ENCODE data around the gene SYCP1.

The SYCP1 gene

GRCh38 chr1:115035652-115036051, 181.0 kb downstream of the SYCP1 start:
- H3K9me3 ChIP-seq (ENCODE audit: control insufficient read depth, insufficient read depth, low read depth, low read length): no peaks in the 10 kb centered on the region
- H3K36me3 ChIP-seq (ENCODE audit: control insufficient read depth in 2 of 2, insufficient read depth in 1 of 2, low read length in 2 of 2): no peaks in the 10 kb centered on the region
- POLR2A ChIA-PET: no interaction called here
- no peak overlapping the region for H3K4me3 ChIP-seq (ENCODE audit: low read depth, low read length)
- TF ChIP-seq PRDM6 (tag by site-specific recombination; IDR thresholded peaks at IDR 0.05): no peak
- no peak for TF ChIP-seq ZNF837 (tag by site-specific recombination; IDR thresholded peaks at IDR 0.05)
- no peak for TF ChIP-seq YY2 (tag by site-specific recombination; IDR thresholded peaks at IDR 0.05)
- TF ChIP-seq ZNF561 (tag by site-specific recombination; IDR thresholded peaks at IDR 0.05; ENCODE audit: borderline replicate concordance): no peak
- TF ChIP-seq PRDM4 (tag by site-specific recombination; IDR thresholded peaks at IDR 0.05): no peak
- no peak for TF ChIP-seq TCF7L2 (IDR thresholded peaks at IDR 0.05; ENCODE audit: borderline replicate concordance, low read depth, low read length)
- TF ChIP-seq ZNF169 (tag by site-specific recombination; IDR thresholded peaks at IDR 0.05): no peak
- no peak for TF ChIP-seq GLIS2 (tag by site-specific recombination; IDR thresholded peaks at IDR 0.05)
- TF ChIP-seq ZNF214 (tag by site-specific recombination; IDR thresholded peaks at IDR 0.05; ENCODE audit: borderline replicate concordance): no peak
- no peak for TF ChIP-seq ZBTB1 (tag by site-specific recombination; IDR thresholded peaks at IDR 0.05)
- no peak for TF ChIP-seq KLF17 (tag by site-specific recombination; IDR thresholded peaks at IDR 0.05)
- TF ChIP-seq SCRT1 (tag by site-specific recombination; IDR thresholded peaks at IDR 0.05; ENCODE audit: borderline replicate concordance): no peak
- no peak overlapping the region for H3K27ac ChIP-seq (ENCODE audit: extremely low read depth, low read depth, low read length)
- CTCF ChIA-PET: no interaction called here
- H3K4me1 ChIP-seq (ENCODE audit: control insufficient read depth, insufficient read depth, low read length): no peaks in the 10 kb centered on the region

- H3K27ac ChIP-seq (ENCODE audit: extremely low read depth, low read depth, low read length): no peak overlapping the region
- H3K36me3 ChIP-seq (ENCODE audit: control insufficient read depth in 2 of 2, insufficient read depth in 1 of 2, low read length in 2 of 2): no peaks in the 10 kb centered on the region
- ChIA-PET POLR2A (no interaction called here), CTCF (no interaction called here)
- TF ChIP-seq ZNF133 (tag by site-specific recombination; IDR thresholded peaks at IDR 0.05) (peak; percentile 22; the same call in 1 of the 2 replicates), ZSCAN5A (tag by site-specific recombination; IDR thresholded peaks at IDR 0.05) (no peak)
- H3K4me3 ChIP-seq (ENCODE audit: low read depth, low read length): no peak overlapping the region
- H3K9me3 ChIP-seq (ENCODE audit: control insufficient read depth, insufficient read depth, low read depth, low read length): no peaks in the 10 kb centered on the region
- no peaks in the 10 kb centered on the region for H3K4me1 ChIP-seq (ENCODE audit: control insufficient read depth, insufficient read depth, low read length)
These were observed 182.3 kb downstream of the SYCP1 start for GRCh38 chr1:115036814-115037507.

- ChIA-PET POLR2A (no interaction called here), CTCF (interaction anchor here (0.7 to 4.1 kb wide), 7 partner anchors 9 to 1473 kb away, joined by 3 to 61 read pairs (median 7); no protein-coding TSS in a partner anchor)
- TF ChIP-seq ZEB2 (tag by site-specific recombination; IDR thresholded peaks at IDR 0.05) (no peak), ZNF692 (tag by site-specific recombination; IDR thresholded peaks at IDR 0.05) (no peak), KLF7 (tag by site-specific recombination; IDR thresholded peaks at IDR 0.05; ENCODE audit: borderline replicate concordance) (no peak), ZNF292 (tag by site-specific recombination; IDR thresholded peaks at IDR 0.05; ENCODE audit: borderline replicate concordance, low read depth) (no peak)
- Histone ChIP-seq H3K27ac (ENCODE audit: extremely low read depth, low read depth, low read length) (no peak overlapping the region), H3K4me1 (ENCODE audit: control insufficient read depth, insufficient read depth, low read length) (no peaks in the 10 kb centered on the region), H3K4me3 (ENCODE audit: low read depth, low read length) (no peak overlapping the region), H3K9me3 (ENCODE audit: control insufficient read depth, insufficient read depth, low read depth, low read length) (no peaks in the 10 kb centered on the region), H3K36me3 (ENCODE audit: control insufficient read depth in 2 of 2, insufficient read depth in 1 of 2, low read length in 2 of 2) (no peaks in the 10 kb centered on the region)
These were observed 185.8 kb downstream of the SYCP1 start for GRCh38 chr1:115040501-115040900.
